HepG2 (cell line): ENCODE results near the gene PDIA4.

Experiments
- GLI4 ChIP-seq: sonication (generic); formaldehyde crosslinking; IDR thresholded peaks from 2 replicates; pipeline ENCODE4 v1.5.1; 2020; ENCODE audit warnings: missing genetic modification reagents, mild to moderate bottlenecking, moderate library complexity, borderline replicate concordance
- JUN ChIP-seq: sonication (generic); formaldehyde crosslinking; IDR thresholded peaks from 2 replicates; pipeline ENCODE4 v1.4.0; 2020; ENCODE audit warnings: mild to moderate bottlenecking, missing genetic modification reagents
- KDM1A ChIP-seq: IDR thresholded peaks from 2 replicates; pipeline ENCODE4 v1.6.1; 2016; ENCODE audit warnings: missing compliant biosample characterization
- MYC ChIP-seq: sonication (generic); formaldehyde crosslinking; IDR thresholded peaks from 2 replicates; pipeline ENCODE4 v1.9.0; 2021; ENCODE audit warnings: missing genetic modification reagents, borderline replicate concordance
- MYNN ChIP-seq: sonication (generic); formaldehyde crosslinking; IDR thresholded peaks from 2 replicates; pipeline ENCODE4 v1.4.0; 2020; ENCODE audit warnings: mild to moderate bottlenecking, low read depth, missing genetic modification reagents
- NR2F2 ChIP-seq: IDR thresholded peaks from 2 replicates; pipeline ENCODE4 v1.6.1; 2012; ENCODE audit warnings: low read depth, inconsistent platforms, borderline replicate concordance
- POLR2A ChIP-seq, 2 experiments: IDR thresholded peaks; 2 replicates each; pipeline ENCODE4 v1.6.1; 2011; ENCODE audit warnings: low read depth in 2 of 2, low read length in 2 of 2, mild to moderate bottlenecking in 1 of 2, moderate library complexity in 1 of 2; ENCODE audit not compliant: insufficient read depth in 1 of 2
- TAF1 ChIP-seq: sonication (generic); formaldehyde crosslinking; IDR thresholded peaks from 2 replicates; pipeline ENCODE4 v1.4.0; 2020; ENCODE audit warnings: missing genetic modification reagents
- ZFYVE20 ChIP-seq: sonication (generic); formaldehyde crosslinking; IDR thresholded peaks from 2 replicates; pipeline ENCODE4 v1.8.0; 2023; ENCODE audit warnings: low read depth, mild to moderate bottlenecking, moderate library complexity, missing genetic modification reagents, borderline replicate concordance
- ZNF274 ChIP-seq: sonication (generic); formaldehyde crosslinking; IDR thresholded peaks from 2 replicates; pipeline ENCODE4 v1.5.1; 2020; ENCODE audit warnings: mild to moderate bottlenecking, missing genetic modification reagents
- ZNF33B ChIP-seq: sonication (generic); formaldehyde crosslinking; IDR thresholded peaks from 2 replicates; pipeline ENCODE4 v1.5.1; 2020; ENCODE audit warnings: mild to moderate bottlenecking, missing genetic modification reagents
- ZNF496 ChIP-seq: sonication (generic); formaldehyde crosslinking; IDR thresholded peaks from 2 replicates; pipeline ENCODE4 v1.8.1; 2023; ENCODE audit warnings: mild to moderate bottlenecking, moderate library complexity, missing genetic modification reagents; ENCODE audit not compliant: insufficient replicate concordance
- TF ChIP-seq, protein P1 (sequence below): sonication (generic); formaldehyde crosslinking; IDR thresholded peaks from 2 replicates; pipeline ENCODE4 v1.4.0; 2020; ENCODE audit warnings: low read depth, missing genetic modification reagents

DNA sequence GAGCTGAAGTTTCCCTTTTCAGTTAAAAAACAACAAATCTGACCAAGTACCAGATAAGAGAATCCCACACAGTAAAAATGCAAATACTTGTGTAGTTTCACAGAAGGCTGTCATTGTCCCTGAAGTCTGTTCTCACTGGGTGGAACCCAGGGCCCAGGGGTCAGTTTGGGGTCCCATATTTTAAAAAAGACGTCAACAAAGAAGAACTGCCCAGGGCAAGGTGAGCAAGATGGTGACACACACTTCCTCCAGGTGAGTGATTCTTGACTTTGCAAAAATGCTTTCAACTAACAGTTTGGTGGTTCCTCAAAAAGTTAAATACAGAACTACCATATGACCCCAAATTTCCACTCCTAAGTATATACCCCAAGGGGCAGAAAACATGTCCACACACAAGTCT, 36.8 kb downstream of the PDIA4 start:
- TF ChIP-seq POLR2A (IDR thresholded peaks at IDR 0.05; ENCODE audit: insufficient read depth in 1 of 2, low read depth in 2 of 2, low read length in 2 of 2) (no peak), ZNF496 (CRISPR knock-in tag) (no peak), GLI4 (CRISPR knock-in tag) (no peak), ZNF274 (no peak), NR2F2 (no peak), KDM1A (CRISPR knock-in tag) (no peak), TAF1 (CRISPR knock-in tag) (no peak), ZFYVE20 (CRISPR knock-in tag) (no peak), ZNF33B (CRISPR knock-in tag) (no peak), MYNN (CRISPR knock-in tag) (no peak), JUN (CRISPR knock-in tag) (no peak), MYC (no peak)
- TF ChIP-seq, protein P1, sequence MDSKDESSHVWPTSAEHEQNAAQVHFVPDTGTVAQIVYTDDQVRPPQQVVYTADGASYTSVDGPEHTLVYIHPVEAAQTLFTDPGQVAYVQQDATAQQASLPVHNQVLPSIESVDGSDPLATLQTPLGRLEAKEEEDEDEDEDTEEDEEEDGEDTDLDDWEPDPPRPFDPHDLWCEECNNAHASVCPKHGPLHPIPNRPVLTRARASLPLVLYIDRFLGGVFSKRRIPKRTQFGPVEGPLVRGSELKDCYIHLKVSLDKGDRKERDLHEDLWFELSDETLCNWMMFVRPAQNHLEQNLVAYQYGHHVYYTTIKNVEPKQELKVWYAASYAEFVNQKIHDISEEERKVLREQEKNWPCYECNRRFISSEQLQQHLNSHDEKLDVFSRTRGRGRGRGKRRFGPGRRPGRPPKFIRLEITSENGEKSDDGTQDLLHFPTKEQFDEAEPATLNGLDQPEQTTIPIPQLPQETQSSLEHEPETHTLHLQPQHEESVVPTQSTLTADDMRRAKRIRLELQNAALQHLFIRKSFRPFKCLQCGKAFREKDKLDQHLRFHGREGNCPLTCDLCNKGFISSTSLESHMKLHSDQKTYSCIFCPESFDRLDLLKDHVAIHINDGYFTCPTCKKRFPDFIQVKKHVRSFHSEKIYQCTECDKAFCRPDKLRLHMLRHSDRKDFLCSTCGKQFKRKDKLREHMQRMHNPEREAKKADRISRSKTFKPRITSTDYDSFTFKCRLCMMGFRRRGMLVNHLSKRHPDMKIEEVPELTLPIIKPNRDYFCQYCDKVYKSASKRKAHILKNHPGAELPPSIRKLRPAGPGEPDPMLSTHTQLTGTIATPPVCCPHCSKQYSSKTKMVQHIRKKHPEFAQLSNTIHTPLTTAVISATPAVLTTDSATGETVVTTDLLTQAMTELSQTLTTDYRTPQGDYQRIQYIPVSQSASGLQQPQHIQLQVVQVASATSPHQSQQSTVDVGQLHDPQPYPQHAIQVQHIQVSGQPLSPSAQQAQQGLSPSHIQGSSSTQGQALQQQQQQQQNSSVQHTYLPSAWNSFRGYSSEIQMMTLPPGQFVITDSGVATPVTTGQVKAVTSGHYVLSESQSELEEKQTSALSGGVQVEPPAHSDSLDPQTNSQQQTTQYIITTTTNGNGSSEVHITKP (CRISPR knock-in tag) = no peak
